Measurements from ENCODE around the gene RFFL.

- no peak for TF ChIP-seq EZH2 (IDR thresholded peaks at IDR 0.05; ENCODE audit: borderline replicate concordance, low read length)
- TF ChIP-seq, protein P1, sequence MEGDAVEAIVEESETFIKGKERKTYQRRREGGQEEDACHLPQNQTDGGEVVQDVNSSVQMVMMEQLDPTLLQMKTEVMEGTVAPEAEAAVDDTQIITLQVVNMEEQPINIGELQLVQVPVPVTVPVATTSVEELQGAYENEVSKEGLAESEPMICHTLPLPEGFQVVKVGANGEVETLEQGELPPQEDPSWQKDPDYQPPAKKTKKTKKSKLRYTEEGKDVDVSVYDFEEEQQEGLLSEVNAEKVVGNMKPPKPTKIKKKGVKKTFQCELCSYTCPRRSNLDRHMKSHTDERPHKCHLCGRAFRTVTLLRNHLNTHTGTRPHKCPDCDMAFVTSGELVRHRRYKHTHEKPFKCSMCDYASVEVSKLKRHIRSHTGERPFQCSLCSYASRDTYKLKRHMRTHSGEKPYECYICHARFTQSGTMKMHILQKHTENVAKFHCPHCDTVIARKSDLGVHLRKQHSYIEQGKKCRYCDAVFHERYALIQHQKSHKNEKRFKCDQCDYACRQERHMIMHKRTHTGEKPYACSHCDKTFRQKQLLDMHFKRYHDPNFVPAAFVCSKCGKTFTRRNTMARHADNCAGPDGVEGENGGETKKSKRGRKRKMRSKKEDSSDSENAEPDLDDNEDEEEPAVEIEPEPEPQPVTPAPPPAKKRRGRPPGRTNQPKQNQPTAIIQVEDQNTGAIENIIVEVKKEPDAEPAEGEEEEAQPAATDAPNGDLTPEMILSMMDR (conservative IDR thresholded peaks at IDR 0.05 in 1 of 2, IDR thresholded peaks at IDR 0.05 in 1 of 2; ENCODE audit: extremely low read depth in 1 of 2, insufficient read depth in 1 of 2, low read depth in 1 of 2, low read length in 2 of 2), result no peak
Measured at GRCh38 chr17:35099908-35100307, 36.4 kb upstream of the RFFL start.
